Measurements from ENCODE around the gene PARVG.

- TF ChIP-seq EZH2phosphoT487 (IDR thresholded peaks at IDR 0.05; ENCODE audit: insufficient read depth, low read depth) = no peak
- TF ChIP-seq EZH2 (IDR thresholded peaks at IDR 0.05; ENCODE audit: insufficient read depth, poor library complexity, severe bottlenecking) = no peak
These were observed 21.9 kb upstream of the PARVG start for GRCh38 chr22:44158816-44159215.

All from GM23248 (cell line).